ENCODE measurements around the gene ARMC7. TPM values are rescaled to one million over a fixed set of nuclear protein-coding genes. Genes with fewer than 3 reads are reported as not detected.

The ARMC7 gene
- polyA plus RNA-seq, 1 donor from 2014 or later: 3.7 TPM

DNA sequence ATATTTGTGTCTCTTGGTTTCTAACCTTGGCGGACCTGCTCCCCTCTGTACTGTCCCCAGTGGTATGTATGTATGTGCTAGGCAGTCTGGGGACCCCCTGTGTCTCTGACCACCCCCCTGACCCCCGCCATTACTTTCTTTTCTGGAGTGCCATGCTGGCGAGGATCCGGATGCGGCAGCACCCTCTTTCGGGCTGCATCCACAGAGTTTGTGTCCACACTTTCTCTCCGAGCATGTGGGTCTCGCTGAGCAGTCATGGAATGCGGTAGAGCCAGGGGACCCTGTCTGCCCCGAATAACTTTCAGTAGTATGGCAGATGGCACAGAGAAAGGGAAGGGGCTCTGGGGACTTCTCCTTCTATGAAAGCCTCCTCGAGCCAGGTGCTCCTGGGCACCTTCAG lies 45.7 kb upstream of the ARMC7 start:
- H3K27me3 ChIP-seq (ENCODE audit: insufficient read depth, low read depth, low read length): no peaks in the 10 kb centered on the region
- no peaks in the 10 kb centered on the region for H4K20me1 ChIP-seq (ENCODE audit: insufficient read depth)
- H3K27ac ChIP-seq (ENCODE audit: low read length): no peak overlapping the region
- H3K9me3 ChIP-seq (ENCODE audit: low read length): no peaks in the 10 kb centered on the region
- H3K9me2 ChIP-seq (ENCODE audit: insufficient read depth, low read length): no peaks in the 10 kb centered on the region
- no peak overlapping the region for H3K9ac ChIP-seq (ENCODE audit: low read length)
- no peaks in the 10 kb centered on the region for H3F3A ChIP-seq (ENCODE audit: insufficient read depth, low read length, poor library complexity, severe bottlenecking)
- TF ChIP-seq MXI1 (conservative IDR thresholded peaks at IDR 0.05; ENCODE audit: poor library complexity, severe bottlenecking): no peak
- TF ChIP-seq, protein P1, sequence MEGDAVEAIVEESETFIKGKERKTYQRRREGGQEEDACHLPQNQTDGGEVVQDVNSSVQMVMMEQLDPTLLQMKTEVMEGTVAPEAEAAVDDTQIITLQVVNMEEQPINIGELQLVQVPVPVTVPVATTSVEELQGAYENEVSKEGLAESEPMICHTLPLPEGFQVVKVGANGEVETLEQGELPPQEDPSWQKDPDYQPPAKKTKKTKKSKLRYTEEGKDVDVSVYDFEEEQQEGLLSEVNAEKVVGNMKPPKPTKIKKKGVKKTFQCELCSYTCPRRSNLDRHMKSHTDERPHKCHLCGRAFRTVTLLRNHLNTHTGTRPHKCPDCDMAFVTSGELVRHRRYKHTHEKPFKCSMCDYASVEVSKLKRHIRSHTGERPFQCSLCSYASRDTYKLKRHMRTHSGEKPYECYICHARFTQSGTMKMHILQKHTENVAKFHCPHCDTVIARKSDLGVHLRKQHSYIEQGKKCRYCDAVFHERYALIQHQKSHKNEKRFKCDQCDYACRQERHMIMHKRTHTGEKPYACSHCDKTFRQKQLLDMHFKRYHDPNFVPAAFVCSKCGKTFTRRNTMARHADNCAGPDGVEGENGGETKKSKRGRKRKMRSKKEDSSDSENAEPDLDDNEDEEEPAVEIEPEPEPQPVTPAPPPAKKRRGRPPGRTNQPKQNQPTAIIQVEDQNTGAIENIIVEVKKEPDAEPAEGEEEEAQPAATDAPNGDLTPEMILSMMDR (IDR thresholded peaks at IDR 0.05; ENCODE audit: poor library complexity, severe bottlenecking): no peak
- H3K4me3 ChIP-seq (ENCODE audit: low read length): no peak overlapping the region
- H3K36me3 ChIP-seq (ENCODE audit: insufficient read depth, low read length): peaks cover 5% of the 10 kb centered on the region
- H3K4me2 ChIP-seq (ENCODE audit: low read length): no peak overlapping the region
- no peaks in the 10 kb centered on the region for H3K79me2 ChIP-seq (replicated peaks; ENCODE audit: insufficient read depth, low read length)
- no peak overlapping the region for H2AFZ ChIP-seq (ENCODE audit: low read depth, low read length)

DNA sequence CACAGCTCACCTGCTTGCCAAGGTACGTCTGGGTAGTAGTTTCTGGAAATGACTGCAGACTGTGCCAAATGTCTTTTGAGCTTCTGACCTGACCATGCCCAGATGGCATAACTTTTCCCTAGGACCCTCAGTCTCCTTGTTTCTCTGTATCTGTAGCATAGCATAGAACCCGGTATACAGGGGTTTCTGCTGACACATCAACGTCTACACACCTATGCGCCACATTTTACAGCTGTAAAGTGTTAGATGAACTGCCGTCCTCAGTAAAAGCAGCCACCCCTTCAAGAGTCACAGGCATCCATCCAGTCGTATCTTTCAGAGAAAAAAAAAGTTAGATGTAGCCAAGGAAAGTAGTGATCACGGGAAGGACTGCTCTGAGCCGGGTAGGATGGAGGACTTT lies 45.3 kb upstream of the ARMC7 start:
- no peaks in the 10 kb centered on the region for H3K27me3 ChIP-seq (ENCODE audit: insufficient read depth, low read depth, low read length)
- TF ChIP-seq TAF1 (IDR thresholded peaks at IDR 0.05; ENCODE audit: low read depth) (no peak), EP300 (conservative IDR thresholded peaks at IDR 0.05; ENCODE audit: poor library complexity, severe bottlenecking) (no peak), POLR2AphosphoS5 (IDR thresholded peaks at IDR 0.05) (no peak), RAD21 (conservative IDR thresholded peaks at IDR 0.05) (no peak), SMC3 (conservative IDR thresholded peaks at IDR 0.05; ENCODE audit: poor library complexity) (no peak), MXI1 (conservative IDR thresholded peaks at IDR 0.05; ENCODE audit: poor library complexity, severe bottlenecking) (no peak), EZH2 (IDR thresholded peaks at IDR 0.05; ENCODE audit: borderline replicate concordance, insufficient read depth, low read length, poor library complexity, severe bottlenecking) (no peak)
- TF ChIP-seq, protein P2, sequence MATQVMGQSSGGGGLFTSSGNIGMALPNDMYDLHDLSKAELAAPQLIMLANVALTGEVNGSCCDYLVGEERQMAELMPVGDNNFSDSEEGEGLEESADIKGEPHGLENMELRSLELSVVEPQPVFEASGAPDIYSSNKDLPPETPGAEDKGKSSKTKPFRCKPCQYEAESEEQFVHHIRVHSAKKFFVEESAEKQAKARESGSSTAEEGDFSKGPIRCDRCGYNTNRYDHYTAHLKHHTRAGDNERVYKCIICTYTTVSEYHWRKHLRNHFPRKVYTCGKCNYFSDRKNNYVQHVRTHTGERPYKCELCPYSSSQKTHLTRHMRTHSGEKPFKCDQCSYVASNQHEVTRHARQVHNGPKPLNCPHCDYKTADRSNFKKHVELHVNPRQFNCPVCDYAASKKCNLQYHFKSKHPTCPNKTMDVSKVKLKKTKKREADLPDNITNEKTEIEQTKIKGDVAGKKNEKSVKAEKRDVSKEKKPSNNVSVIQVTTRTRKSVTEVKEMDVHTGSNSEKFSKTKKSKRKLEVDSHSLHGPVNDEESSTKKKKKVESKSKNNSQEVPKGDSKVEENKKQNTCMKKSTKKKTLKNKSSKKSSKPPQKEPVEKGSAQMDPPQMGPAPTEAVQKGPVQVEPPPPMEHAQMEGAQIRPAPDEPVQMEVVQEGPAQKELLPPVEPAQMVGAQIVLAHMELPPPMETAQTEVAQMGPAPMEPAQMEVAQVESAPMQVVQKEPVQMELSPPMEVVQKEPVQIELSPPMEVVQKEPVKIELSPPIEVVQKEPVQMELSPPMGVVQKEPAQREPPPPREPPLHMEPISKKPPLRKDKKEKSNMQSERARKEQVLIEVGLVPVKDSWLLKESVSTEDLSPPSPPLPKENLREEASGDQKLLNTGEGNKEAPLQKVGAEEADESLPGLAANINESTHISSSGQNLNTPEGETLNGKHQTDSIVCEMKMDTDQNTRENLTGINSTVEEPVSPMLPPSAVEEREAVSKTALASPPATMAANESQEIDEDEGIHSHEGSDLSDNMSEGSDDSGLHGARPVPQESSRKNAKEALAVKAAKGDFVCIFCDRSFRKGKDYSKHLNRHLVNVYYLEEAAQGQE (IDR thresholded peaks at IDR 0.05; ENCODE audit: borderline replicate concordance): no peak
- TF ChIP-seq, protein P1 (IDR thresholded peaks at IDR 0.05; ENCODE audit: poor library complexity, severe bottlenecking): no peak
- H3K27ac ChIP-seq (ENCODE audit: low read length): no peak overlapping the region
- H3F3A ChIP-seq (ENCODE audit: insufficient read depth, low read length, poor library complexity, severe bottlenecking): no peaks in the 10 kb centered on the region
- no peak overlapping the region for H3K4me3 ChIP-seq (ENCODE audit: low read length)
- H4K20me1 ChIP-seq (ENCODE audit: insufficient read depth): no peaks in the 10 kb centered on the region
- H3K79me2 ChIP-seq (replicated peaks; ENCODE audit: insufficient read depth, low read length): no peaks in the 10 kb centered on the region
- no peaks in the 10 kb centered on the region for H3K9me3 ChIP-seq (ENCODE audit: low read length)
- H3K9ac ChIP-seq (ENCODE audit: low read length): no peak overlapping the region
- no peak overlapping the region for H3K4me2 ChIP-seq (ENCODE audit: low read length)
- H3K36me3 ChIP-seq (ENCODE audit: insufficient read depth, low read length): peaks cover 4% of the 10 kb centered on the region
- H3K9me2 ChIP-seq (ENCODE audit: insufficient read depth, low read length): no peaks in the 10 kb centered on the region
- H2AFZ ChIP-seq (ENCODE audit: low read depth, low read length): no peak overlapping the region

Data from neural cell (in vitro differentiated cells).